ENCODE results near the gene FUCA2.

Gene FUCA2, protein sequence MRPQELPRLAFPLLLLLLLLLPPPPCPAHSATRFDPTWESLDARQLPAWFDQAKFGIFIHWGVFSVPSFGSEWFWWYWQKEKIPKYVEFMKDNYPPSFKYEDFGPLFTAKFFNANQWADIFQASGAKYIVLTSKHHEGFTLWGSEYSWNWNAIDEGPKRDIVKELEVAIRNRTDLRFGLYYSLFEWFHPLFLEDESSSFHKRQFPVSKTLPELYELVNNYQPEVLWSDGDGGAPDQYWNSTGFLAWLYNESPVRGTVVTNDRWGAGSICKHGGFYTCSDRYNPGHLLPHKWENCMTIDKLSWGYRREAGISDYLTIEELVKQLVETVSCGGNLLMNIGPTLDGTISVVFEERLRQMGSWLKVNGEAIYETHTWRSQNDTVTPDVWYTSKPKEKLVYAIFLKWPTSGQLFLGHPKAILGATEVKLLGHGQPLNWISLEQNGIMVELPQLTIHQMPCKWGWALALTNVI

DNA sequence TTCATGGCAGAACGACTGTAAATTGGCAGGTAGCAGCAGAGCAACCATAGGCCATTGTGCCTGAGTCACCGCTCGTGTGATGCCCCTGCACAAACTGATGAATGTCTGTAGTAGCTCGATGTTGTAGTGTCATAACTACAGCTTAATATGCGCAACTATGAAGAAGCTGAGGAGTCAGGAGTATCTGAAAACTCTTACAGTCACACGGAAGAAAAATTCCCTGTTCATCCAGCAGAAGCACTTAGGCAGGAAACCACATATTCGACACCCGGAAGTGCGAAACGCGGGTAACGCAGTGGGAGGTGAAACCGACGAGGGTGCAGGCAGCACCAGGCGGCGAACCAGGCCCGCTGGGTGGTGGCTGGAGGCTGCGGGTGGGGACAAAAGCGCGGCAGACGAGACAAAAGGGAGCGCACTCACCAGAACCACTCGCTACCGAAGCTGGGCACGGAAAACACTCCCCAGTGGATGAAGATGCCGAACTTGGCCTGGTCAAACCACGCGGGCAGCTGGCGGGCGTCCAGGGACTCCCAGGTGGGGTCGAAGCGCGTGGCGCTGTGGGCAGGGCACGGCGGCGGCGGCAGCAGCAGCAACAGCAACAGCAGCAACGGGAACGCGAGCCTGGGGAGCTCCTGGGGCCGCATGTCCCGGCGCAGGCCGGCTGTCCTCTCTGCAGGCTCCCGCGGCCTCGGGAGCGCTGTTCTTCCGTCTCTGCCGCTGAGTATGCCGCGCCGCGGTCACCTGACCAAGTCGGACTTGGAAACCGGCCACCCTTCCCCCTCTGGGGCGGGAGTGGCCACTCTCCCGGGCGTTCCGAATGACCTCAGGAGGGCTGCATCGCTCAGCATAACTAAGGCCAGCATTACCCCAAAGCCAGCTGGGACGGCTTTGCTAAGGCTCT is at the start of gene FUCA2:
Gene FUCA2, minus strand, starts transcription at position 730 of the 901 bp plus-strand sequence. Its CDS starts 86 bp downstream, at position 644.
- FAIRE-seq, result no peak

DNA sequence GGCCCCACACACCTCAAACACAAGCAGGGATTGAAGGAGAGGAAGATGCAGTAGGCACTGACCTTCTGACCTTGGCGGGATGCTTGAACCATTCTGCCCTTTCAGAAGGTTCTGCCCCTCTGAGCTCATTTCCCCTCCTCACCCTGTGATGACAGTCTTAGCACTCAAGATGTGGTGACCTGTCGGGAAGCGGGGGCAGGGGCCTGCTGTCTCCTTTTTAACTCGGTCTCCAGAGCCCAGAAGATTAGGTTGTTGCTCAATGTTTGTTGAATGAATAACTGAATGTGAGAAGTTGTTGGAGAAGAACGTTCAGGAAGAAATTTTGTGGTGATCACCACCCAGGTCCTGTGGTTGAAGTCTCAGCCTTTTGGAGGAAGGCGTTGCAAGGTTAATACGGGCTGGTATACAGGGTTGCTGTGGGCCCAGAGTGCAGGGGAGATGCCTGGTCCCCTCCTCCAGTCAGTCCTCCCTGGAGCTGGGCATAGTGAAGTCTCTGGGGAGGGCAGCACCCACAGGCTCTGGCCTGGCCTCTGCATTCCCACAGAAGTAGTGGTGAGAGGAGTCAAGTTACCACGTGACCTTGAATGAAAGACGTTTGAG is 49.7 kb upstream of the FUCA2 start:
- no peak for FAIRE-seq

DNA sequence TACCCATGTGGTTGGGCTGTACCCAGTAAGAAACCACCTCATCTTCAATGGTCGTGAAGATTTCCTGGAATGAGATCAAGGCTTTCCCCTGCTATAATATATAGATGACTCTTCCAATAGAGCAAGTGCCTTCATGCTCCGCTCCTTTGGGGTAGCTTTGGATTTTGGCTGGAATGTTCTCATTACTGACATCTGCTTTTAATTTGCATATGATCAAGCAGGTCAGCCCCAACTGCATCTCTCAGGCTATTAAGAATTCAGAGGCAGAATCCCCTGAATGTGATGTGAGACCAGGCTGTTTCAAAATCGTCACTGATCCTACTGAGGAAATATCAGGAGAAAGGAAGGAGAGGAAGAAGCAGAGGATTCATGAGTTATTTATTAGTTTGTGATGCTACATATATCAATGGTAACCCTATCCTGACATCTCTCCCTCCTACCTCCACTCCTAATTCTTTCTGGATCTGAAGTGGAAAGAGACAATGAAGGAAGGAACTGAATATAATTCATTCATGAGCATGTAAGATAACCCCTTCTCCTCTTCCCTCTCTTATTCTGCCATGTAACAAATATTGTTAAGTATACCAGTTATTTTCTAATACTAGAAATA is 47.6 kb upstream of the FUCA2 start:
- FAIRE-seq, result no peak

DNA sequence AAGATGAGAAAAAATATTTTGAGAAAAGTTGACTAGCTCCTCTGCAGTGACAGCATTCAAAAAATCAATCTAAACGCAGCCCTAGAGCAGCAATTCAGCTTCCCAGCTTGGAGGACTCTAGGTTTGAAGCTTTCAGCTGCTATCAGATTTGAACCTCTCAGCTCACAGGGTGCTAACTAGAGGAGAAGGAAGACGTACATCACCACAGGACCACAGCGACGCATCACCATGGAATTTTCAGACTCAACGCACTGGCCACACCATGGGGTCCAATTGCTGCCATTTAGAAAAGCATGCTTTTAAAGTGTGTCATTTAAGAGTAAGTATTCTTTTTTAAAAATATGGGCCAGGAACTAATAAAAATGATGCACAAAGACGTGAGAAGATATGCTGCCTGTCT is 45.0 kb upstream of the FUCA2 start:
- FAIRE-seq, result no peak

DNA sequence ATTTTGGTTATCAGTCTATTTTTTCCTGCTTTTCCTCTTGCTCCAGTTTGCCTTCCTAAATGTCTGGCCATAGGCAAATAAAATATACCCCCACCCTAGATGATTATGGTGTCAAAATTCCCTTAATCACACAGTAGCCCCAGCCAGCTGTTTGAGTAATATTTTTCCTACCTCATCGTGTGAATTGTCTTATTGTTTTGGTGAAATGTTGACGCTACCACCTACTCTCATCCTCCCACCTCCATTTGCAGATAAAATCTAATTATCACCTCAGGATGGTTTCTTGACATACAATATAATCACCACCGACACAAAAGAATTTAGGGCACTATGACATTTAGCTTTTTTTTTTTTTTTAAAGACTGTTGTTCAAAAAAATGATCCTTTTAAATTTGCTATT is 44.1 kb upstream of the FUCA2 start:
- FAIRE-seq, result peak; percentile 49

DNA sequence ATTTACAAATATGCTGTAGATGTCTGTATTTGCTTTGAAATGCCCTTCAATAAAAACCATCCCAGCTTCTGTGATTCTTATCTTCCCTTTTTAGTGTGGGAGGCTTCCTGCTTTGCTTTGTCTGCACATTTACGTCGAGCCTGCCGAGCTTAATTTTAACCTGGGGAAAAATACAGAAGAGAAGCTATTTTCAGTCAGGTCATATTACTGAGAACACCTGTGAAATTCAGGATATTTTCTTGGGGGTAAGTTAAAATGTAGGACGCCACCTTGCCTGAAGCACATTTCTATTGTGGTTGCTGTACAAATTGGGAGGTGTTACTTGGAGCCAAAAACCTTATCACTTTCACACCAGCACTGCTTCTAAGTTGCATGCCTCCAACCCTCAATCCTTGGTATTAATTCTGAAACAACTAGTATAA is 43.6 kb upstream of the FUCA2 start:
- FAIRE-seq, result no peak

DNA sequence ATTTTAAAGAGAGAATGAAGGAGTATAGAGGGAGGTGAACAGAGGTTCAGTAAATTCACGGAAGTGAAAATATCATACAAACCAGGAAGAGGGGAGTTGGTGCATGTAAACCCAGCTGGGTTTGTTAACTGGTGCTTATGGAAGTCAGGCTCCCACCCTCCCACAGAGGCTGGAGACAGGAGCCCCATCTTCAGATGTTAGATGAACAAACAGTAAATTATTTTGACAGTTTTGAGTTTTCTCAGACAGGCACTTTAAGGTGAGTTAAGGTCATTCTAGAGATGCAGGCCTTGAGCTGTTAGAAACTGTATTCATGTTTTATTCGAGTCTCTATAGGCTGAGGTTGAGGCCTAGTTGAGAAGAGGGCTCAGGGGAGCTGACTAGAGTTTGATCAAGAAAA is 41.8 kb upstream of the FUCA2 start:
- FAIRE-seq, result no peak

DNA sequence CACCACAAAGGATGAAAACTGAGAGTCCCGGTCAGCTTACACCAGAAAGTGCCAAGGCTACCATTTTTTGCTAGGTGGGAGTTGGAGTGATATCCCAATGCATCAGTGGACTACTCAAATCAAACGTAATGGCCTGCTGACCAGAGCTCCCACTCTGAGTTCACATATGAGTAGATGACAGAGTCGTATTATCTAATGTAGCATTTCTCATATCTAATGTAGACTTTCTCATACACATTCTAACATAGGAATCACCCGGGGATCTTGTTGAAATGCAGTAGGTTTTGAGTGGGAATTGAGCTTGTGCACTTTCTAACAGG is 38.4 kb upstream of the FUCA2 start:
- no peak for FAIRE-seq

DNA sequence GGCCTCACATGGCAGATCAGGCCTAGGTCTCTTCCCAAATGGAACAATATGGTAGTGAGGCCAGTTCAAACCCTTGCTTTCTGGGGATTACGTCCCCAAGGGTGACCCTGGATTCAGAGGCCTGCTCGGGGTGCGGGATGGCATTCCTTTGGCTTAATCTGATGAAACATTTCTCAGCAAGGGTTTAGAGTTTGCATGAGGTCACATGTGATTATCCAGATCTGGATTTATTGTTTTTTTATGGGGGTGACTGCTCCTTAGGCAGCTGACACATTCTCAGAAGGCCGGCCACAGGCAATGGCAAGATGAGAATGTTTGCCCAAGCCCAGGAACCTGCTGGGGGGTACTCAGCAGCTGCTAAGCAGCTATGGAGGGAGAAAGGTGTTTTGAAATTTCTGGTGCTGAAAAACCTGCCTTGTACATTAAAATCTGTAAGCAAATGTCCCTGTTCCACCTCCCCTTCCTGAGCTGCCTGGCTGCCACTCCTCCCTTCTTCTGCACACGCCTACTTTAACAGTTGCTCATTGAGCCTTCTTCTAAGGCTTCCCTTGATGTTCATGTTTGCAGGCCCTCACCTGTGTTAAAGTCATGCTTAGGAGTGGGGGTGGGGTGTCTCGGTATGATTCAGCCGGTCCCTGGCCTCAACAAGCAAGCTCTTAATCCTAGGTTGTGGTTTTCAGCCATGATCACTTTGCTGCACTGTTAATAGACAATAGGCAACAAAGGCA is 37.9 kb upstream of the FUCA2 start:
- no peak for FAIRE-seq

DNA sequence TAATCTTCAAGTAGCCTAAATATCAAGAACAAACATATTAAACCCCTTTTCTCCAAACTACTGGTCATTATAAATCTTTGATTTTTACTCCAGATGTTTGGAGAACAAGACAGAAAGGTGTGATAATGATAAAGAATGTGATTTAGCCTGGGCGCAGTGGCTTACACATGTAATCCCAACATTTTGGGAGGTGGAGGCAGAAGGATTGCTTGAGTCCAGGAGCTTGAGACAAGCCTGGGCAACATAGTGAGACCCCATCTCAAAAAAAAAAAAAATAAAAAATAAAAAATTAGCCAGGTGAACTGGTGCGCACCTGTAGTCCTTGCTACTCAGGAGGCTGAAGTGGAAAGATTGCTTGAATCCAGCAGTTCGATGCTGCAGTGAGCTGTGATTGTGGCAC is 35.1 kb upstream of the FUCA2 start:
- FAIRE-seq, result no peak

DNA sequence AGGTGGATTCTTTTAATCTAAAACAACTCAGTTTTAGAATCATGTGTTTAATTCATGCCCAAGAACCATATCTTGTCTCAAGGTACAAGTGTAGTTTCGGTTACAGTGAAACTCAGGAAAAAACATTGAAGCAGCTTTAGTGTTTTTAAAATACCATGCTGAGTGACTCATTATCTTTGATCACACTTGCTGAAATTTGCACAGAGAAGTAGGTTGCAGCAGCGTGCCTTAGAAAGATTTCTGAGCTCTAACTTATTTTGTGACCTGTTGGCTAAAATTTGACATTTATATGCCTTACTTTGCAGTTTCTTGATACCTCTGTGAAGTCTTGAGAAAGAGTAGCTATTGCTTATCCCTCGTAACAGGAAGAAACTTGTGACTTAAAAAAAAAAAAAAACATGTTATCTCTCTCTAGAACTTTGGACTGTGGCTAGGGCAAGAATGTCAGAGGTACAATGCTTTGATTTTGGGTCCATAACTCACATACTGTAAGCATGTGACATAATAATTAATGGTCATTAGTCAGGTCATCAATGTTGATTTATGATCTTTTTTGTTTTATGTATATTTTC is 34.5 kb upstream of the FUCA2 start:
- FAIRE-seq, result no peak

DNA sequence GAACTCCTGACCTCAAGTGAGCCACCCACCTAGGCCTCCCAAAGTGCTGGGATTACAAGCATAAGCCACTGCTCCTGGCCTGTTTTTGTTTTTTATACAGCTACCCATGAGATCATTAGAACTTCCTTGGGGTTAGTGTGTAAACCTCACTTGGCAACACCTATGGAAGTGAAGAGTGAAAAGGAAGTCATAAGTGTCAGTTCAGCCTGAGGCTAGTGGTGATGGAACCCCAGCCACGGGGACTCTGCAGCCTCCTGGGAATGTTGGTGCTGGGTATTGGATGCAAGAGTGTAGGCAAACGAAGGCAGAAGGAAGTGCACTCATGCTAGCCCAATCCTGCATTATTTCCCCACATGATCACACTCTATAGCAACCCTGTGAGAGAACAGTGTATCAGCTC is 33.6 kb upstream of the FUCA2 start:
- no peak for FAIRE-seq

DNA sequence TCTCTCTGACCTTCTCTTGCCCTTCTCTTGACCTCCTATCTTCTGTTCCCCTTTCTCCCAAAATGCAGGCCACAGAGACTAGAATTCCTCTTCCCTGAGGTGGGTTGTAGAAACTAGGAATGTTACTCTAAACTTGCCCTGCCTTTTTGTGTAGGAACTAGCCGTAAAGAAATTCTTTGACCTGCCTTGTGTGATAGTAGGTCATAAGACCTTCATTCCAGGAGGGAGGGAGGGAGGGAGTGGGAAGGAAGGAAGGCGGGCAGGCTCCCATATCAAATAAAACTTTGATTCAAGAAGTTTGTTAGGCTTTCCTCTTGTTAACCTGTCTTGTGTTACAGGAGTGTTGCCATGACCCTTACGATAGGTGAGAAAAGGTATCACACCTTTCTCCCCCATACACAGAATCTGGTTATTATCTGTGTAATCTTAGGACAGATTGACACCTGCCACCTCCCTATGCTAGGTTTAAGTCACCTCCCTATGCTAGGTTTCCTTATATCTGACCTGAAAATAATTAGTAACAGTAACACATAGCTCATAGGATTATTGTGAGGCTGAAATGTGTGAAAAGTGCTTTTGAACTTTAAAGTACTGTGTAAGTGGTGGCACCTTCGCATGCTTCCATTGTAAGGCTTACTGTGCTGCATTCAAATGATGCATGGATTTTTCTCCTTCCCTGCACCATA is 32.6 kb upstream of the FUCA2 start:
- FAIRE-seq, result no peak

DNA sequence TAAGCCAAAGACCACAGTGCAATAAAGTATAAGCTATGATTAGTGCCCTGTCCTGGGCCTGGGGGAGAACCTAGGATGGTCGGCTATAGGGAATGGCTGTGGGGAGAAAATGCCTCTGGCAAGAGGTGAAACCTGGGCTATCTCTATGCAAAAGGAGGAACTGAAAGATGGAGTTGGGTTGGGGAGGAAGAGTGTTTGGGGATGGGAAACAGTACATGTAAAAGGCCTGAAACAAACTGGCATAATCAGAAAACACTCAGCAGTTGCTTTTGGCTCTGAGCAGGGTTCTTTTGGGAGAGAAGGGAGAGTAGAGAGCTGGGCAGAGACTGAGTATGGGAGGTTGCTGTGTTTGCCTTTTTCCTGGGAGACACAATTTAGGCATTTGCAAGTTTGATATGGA is 31.9 kb upstream of the FUCA2 start:
- no peak for FAIRE-seq

DNA sequence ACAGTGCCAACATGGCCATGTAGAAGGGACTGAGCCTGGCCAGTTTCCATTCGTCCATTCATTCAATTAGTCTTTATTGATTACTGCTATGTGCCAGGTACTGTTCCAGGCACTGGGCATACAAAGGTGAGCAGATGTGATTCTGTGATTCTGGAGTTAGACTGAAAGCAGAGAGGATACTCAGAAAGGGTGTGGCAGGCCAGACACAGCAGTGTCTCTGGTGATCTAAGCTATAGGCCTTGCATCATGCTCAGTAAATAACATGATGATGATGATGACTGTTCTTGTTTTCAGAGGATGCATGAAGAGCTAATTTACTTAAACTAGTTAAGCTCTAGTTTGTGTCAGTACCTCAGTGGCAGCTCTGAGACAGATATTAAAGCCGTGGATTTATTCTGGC is 31.4 kb upstream of the FUCA2 start:
- FAIRE-seq, result no peak

DNA sequence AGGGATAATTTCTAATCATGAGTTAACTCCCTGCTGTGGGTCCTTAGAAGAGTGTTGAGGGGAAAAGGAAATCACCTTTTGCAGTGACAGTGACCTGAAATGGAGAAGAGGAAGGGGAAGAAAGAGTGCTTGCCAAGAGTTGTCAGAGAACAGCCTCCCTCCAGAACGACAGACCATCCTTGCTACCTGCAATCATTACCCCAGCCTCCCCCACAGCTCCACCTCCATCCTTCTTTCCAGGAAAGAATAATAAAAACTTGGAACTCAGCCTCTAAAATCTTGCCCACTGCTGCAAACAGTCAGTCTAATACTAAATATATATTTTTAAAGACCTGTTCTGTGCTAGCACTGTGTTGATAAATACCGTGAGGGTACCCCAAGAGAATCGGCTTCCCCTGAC is 28.7 kb upstream of the FUCA2 start:
- no peak for FAIRE-seq

DNA sequence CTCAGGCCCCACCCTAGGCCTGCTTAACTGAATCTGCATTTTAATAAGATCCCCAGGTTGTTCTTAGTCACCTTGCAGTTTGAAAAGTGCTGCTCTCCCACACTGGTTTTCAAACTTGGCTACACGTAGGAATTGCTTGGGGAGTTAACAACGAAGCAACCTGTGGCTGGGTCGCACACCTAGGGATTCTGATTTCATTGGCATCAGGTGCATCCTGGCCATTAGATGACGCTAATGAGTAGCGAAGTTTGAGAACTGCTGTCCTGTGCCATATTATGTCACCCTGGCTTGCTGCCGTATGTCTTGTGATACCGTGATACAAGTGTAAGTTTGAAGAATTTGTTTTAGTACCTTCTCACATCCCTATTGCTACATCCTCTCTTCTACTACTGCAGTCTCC is 28.2 kb upstream of the FUCA2 start:
- FAIRE-seq, result no peak

DNA sequence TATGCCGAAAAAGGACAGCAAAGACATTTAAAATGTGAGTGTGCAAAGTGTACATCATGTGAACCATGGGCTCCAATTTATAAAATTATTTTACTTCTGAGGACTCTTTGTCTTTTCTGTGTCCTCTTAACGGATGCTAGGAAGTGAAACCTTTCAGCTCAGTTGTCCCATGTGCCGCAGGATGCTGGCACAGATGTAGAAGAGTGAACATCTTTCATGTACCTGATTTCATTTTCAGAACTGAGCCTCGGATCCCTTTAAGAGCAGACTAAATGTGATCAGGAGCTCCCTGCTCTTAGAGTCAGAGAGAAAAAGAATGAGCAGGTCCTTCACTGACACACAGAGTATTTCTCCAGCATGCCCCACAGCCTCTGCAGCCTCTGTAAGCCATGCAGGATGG is 27.6 kb upstream of the FUCA2 start:
- no peak for FAIRE-seq

DNA sequence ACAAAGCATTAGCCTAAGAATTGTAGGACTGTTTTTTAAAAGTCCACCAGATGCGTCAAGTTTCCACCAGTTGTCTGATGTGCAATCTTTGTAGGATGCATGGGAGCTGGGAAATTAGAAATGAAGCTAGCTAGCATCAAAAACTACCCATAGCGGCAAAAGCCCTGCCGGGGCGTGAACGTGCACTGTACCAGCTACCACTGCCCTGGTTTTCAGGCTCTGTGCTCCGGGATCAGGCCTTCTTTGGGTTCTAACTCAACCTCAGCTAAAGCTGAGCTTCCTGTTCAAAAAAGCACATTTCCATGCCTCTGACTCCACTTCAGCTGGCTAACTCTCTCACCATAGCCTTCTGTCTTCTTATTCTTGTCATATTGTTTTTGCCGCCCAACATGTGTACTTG is 26.9 kb upstream of the FUCA2 start:
- FAIRE-seq, result no peak

DNA sequence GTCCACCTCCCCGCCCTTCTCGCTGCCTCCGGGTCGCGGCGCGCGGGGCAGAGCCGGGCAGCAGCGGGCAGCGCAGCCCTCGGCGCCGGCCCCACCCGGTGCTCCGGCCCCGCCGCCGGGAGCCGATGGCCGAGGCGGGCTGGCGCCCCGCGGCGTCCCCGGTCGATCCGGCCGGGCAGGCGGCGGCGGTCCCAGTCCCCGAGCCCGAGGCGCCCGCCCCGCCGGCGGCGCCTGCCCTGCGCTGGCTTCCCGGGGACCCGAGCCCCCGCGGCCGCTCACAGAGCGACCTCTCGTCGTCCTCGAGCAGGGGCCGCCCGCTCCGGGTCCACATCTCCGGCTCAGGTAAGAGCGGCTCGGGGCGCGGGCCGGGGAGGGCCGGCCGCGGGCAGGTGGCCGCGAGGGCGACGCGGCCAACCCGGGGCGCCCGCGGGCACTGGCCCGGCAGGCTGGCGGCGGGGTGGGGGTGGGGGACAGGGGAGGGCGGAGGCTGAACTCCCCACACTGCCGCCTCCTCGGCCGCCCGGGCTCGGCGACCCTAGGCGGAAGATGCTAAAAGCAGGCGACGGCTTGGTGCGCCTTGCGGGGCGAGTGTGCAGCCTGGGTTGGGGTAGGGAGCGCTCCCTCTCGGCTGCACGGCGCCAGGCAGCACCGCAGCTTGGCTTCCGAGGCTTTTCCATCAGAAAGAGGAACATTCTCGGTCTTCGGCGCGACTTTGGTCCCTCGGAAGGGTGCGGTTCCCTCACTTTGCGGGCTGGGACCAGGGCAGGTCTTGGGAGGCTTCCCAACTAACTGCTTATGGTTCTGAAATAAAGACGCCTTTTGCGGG is 25.6 kb upstream of the FUCA2 start:
- no peak for FAIRE-seq

DNA sequence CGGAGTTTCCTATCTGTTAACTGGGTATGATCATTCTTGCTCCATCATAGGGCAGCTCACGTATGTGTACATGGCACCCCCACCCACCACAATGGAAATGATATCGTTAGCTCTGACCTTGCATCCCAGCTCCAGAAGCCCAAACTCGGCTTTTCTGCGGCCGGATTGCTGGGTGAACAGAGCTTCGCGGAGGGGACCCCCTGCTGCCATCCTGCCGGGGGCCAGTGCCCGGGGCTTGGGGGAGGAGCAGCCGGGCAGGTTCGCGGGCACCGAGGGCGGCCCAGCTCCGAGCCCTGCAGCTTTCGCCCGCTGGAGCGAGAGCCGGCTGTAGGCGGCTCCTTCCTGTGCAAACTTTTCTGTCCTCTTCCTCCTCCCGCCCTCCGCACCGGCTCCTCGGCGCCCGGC is 24.9 kb upstream of the FUCA2 start:
- no peak for FAIRE-seq
